CD4-positive, alpha-beta T cell treated with Interleukin-15 for 1 hour (primary cell): ENCODE measurements around the gene ZNF532.

Source experiments
- DNase-seq: peaks from one replicate; pipeline ENCODE4 v3.0.0-alpha.2; 2020

Gene ZNF532

DNA sequence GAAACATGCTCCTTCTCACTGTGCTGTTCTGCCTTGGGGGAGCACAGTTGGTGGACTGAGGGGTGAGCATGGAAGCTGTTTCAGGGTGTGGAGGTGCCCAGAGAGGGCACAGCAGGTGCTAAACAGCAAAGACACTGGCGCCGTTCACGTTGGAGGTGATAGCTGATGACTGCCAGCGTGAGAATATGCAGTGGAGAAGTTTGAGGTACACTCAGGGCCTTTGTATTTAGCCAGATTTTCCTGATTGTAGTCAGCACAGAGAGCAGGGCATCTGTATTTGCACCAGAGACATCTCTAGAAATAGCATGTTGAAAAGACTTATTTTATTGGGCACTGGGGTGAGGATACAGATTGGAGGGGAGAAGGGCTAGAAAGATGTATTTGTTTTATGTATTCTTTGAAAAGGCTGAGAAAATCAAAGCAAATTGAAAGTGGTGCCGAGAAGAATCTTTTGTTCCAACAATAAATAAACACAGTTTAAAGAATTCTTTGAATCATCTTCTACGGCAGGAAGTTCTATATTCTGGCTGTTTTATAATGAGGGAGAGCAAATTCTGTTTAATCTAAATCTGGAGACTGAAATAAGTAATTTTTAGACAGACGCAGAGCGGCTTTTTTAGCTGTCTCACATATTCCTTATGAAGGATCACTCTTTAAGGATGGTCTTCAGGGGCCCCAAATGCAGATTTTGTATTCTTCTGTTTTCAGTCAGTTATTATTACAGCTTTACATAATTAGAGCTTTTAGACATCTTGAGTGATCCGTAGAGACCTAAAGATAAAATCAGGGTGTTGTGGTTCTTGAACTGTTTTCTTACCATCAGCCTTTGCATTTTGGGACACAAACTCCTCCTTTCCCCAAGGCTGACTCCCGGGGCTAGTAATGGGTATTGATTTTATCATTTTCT, 7.1 kb downstream of the ZNF532 start:
- DNase-seq: no peak

DNA sequence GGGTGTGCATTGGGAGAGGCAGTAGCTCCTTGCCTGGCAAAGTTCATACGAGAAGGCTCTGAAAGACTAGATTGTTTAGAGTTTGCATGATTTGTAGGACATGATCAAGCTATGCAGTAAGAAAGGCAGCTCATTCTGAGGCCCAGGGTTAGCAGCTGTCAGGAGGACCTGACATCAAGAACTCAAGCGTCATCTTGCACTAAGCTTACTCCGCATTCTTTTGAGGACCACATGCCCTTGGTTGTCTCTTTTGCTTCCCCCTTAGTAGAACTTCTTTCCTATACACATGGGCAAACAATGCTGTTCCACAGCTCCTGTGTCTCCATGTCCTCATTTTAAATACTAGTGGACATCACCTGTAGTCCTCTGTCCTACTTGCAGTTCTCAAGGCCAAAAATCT, 14.0 kb downstream of the ZNF532 start:
- no peak for DNase-seq

DNA sequence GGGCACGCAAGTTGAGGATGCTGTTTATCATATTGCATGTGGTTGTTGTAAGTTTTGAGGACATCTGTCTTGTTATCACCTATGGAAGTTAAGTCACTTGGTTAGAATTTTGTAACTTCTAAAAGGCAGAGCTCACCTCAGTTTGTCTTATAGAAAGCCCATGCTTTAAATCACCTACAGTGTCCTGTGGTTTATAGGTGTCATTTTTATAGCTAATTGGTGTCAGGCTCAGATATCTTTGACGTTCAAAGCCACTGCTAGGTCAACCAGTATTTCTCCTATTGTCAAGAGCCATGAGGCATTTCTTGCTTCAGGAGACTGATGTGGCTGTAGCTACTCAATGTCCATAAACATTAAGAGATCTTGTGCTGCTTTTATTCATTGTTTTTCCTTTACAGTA, 16.8 kb downstream of the ZNF532 start:
- DNase-seq: no peak

DNA sequence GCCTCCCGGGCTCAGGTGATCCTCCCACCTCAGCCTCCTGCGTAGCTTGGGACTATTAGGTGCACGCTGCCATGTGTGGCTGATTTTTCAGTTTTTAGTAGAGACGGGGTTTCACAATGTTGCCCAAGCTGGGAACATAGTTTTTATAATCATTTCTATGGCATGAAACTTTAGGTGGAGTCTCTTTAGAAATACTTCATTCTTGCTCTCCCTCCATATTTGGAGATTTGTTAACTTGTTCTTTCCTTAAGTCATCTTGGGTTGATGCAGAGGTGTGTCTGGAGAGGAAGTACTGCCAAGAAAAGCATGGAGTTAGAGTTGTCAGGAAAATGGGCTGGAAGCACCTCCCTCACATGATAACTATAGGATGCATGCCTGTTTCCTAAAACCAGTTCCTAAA, 17.4 kb downstream of the ZNF532 start:
- DNase-seq: no peak

DNA sequence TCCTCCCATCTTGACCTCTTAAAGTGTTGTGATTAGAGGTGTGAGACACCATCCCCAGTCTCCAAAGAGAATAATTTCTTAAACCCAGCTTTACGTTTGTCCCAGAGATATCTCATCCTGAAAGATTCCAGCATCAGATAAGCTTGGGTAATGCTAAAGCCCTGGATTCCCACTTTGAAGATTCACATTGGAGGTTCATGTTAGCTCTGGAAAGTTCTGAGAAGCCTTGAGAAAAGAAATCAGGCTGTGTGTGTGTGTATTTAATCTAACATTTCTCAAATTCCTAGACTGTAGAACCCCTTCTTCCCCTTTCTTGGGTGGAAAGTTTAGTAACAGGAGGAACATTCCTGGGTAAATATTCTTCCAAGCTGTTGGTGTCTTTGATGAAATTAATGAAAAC, 18.0 kb downstream of the ZNF532 start:
- DNase-seq: no peak

DNA sequence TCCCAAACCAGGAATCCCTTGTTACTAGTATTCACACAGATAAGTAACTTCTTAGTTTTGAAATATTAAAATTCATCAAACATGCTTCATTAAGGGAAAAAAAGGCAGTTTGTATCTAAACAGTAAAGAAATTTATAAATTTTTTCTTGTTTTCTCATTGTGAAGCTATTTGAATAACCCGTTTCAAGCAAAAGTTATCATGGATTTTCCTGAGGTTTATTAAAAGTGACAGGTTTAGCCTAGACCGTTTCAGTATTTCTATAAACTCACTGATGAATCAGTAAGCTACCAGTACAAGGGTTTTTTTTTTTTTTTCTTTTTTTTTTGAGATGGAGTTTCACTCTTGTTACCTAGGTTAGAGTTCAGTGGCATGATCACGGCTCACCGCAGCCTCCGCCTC, 20.0 kb downstream of the ZNF532 start:
- DNase-seq: no peak

DNA sequence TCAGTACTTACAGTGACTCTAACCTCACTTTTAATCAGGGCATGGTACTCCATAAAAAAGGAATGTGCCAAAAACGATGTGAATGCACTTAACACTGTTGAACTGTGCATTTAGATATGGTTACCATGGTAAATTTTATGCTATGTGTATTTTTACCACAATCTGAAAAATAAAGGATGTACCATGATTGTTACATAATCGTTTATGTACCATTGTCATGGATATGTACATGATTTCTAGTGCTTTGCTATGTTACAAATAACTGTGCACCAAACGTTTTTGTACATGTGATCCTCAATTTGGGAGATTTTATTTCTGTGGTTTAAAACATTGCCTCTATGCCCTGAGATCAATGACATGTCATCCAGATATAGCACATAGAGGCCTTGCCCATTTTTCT, 21.8 kb downstream of the ZNF532 start:
- no peak for DNase-seq

DNA sequence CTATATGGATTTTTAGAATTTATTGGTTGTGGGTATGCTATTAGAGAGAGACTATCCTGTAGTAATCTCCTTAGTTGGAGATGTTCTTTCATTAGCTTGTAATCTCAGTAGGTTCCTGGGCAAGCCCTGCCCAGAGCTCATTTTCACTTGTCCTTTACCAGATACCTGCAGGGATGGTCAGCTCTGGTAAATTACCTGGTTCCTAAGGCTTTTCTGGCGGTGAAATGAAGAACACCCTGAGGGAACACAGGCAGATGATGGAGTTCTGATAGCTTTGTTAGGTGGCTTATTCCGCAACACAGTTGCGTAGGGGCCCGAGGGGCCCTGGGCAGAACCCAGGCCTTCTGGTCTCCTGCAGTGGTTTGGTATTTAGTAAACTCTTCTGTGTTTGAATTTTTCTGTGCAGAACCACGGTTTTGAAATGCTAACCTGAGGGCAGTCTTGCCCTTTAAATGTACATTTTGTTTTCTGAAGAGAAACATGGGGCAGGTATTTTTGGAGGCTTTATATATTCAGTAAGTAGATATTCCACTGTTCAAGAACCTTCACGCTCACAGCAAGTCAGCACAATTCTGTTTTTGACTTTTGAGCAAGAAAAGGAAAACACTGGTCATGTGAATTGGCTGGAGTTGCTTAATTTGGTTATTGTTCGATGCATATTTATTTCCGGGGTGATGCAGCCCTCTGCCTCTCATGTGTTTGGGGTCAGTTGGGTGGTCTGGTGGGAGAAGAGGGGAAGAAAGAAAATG, 22.4 kb downstream of the ZNF532 start:
- no peak for DNase-seq

DNA sequence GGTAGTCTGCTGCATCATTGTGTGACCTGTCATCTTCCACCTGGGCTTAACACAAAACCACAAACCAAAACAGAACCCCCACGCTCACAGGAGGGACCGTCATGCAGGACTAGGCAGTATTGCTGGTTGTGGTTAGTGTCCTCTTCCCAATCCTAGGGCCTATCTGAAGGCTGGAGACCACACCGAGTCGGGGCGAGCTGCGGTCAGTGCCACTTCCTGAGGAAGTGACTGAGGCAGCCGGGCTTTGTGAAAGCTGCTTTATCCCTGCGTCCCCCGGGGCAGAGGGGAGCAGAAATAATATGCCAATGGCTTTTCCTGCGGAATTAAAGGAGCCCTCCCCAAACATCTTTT, 22.9 kb downstream of the ZNF532 start:
- DNase-seq: peak; percentile 68

DNA sequence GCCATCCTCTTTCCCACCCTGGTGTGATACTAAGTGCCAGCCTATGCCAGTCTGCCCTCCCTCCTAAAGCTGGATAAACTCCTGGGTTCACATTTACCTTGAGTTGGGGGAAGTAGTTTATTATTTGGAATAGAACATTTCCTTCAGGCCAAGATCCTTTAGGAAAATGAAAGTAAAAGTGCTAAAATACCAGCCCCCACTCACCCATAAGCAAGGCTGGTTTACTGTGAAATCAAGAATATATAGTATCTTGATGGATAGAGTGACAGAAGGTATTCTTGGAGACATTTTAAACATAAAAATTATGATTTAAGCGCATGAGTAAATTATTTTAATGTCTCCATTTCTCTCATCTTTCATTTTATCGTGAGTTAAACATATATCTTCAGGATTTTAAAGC, 27.1 kb downstream of the ZNF532 start:
- no peak for DNase-seq

DNA sequence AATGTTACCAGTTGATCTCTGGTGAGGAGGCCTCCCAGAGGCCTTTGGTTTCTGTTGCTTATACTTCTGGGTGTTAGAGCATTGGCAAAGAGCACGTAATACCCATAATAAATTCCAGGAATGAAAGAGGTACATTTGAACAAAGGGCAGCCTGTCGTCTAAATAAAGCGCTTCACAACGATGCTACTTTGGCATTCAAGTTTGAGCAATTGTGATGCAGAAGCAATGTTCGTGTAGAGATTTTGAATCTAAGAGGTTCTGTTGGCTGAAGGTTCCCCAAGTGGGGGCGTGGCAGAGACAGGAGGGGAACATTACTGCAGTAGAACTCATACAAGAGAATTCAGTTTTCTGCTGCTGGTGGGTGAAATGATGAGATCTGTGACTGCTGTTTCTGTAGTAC, 27.8 kb downstream of the ZNF532 start:
- DNase-seq: no peak

DNA sequence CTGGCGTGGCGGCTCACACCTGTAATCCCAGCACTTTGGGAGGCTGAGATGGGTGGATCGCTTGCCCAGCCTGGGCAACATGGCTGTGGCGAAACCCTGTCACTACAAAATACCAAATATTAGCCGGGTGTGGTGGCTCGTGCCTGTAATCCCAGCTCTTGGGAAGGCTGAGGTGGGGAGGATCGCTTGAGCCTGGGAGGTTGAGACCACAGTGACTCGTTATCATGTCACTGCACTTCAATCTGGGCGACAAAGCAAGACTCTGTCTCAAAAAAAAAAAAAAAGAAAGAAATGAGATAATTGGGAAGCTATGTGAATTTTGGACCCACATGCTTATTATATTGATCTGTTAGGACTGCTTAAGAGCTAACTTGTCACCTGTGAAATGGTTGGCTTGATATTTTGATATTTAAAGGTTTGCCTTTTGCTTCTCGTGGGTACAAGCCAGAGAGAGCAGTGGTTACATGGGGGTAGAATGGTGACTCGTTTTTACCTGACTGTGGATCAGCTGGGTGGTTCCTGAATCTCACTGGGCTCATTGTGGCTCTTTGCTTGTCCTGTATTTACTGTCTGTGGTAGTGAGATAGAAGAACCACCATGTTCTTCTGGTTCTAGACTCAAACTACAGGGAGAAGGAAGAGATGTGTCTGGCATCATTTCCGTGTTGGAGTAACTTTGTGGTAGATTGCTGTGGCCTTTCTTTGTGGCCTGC, 28.9 kb downstream of the ZNF532 start:
- no peak for DNase-seq

DNA sequence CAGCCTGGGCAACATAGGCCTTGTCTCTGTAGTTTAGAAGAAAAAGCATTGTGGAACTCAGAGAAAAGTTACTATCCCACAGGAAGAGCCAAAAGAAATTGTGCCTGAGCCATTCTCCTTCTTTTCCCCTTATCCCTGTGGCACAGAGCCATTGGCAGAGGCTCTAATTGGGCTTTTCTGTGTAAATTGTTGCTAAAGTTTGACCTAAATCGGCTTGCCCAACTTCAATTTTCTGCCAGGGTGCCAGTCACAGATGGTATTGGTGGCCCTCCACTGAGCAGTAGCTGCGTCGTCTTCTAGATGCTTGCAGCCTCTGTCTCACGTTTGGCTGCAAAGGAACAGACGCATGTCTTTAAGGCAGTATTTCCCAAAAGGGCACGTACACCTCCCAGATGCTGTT, 30.3 kb downstream of the ZNF532 start:
- DNase-seq: no peak

DNA sequence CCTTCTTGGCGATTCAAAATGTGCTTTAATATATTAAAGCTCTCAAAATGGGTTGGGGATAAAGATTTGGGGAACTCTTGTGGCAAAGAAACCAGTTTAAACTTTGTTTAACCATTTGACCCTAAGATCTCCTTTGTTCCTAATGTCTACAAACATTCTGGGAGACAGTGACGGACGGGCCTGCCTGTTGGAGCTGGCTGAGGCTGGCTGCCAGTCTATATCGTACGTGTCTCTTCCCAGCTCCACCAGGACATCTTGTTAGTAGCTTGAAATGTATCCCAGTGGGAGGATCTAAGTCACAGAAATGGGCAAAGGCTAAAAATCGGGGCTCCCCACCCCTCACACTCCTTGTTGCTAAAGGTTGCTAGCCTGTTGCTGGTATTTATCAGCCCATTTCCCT, 30.7 kb downstream of the ZNF532 start:
- DNase-seq: no peak

DNA sequence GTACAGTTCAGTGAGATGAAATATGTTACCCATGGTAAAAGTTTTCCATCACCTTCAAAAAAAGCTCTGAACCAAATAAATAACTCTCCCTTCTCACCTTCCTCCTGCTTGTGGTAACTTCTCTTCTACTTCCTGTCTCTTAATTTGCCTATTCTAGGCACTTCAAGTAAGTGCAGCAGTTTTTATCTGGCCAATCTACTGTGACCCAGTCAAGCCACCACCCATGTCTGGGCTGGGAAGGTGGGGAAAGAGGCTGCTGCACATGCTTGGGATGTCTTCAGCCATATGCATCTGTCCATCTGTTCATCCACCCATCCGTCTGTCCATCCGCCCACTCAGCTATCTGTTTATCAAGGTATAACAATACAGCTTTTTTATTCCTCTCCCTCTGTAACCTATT, 31.6 kb downstream of the ZNF532 start:
- DNase-seq: no peak

DNA sequence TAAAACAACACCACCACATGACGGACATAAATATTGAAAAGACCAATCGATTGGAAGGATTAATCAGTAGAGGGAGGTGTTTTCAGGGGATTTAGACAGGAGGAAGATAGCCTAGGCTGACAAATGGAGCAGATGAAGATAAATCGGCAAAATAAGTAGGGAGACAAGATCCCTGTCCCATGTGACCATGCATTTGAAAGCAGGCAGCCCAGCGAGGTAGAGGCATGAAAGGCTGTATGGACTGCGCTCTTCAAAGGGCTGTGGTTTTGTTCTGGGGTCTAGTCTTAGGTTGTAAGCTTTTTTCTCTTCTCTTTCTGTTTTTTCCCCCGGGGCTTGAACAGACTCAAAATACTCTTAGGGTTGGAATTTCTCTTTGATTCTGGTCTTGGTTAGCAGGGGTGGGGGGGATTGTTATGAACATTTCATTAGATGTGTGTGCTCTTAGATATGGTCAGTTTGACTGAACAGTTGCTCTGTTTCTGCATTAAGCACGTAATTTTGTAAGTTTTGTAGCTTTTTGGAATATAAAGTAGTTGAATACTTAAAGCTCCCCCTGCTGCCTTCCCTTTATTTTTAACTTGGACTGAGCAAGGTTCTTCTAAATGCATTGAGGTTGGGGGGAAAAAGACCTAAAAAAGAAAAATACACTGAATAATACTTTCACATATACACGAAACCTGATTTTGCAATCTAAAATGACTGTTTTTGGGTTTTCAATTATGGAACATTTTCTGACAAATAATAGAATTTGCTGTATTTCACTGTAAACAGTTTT, 32.2 kb downstream of the ZNF532 start:
- no peak for DNase-seq

DNA sequence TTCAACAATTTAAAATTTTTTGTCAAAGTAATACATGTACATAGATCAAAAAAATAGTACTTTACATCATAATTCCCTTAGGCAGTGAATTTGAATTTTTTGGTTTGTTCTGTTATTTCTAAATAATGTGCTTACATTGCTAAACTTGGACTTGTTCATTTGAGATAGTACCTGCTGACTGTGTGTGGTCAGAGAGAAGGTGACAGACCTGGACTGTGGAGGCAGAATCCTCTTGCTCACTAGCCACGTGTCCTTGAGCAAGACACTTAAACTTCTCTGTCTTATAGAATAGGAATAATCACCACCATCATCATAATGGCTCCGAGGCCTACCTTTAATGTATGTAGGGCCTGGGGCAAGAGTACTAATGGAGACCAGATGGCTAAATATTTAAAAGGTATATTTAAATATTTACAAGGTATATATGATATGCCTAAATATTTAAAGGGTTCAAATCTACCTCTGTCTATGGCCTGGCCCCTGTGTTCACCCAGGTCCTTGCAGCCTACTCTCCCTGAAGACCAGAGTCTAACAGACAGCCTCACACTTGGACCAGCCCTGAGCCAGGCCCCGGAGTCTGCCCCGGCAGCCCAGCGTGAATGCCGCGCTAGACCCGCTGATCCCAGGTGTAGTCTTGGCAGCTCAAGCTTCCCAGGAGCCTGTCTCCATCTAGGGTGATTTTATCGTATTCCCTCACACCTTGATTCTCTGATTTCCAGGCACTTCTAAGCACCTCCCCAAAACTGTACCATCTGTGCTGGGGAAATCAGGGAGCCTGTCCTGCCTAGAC, 33.5 kb downstream of the ZNF532 start:
- DNase-seq: no peak

DNA sequence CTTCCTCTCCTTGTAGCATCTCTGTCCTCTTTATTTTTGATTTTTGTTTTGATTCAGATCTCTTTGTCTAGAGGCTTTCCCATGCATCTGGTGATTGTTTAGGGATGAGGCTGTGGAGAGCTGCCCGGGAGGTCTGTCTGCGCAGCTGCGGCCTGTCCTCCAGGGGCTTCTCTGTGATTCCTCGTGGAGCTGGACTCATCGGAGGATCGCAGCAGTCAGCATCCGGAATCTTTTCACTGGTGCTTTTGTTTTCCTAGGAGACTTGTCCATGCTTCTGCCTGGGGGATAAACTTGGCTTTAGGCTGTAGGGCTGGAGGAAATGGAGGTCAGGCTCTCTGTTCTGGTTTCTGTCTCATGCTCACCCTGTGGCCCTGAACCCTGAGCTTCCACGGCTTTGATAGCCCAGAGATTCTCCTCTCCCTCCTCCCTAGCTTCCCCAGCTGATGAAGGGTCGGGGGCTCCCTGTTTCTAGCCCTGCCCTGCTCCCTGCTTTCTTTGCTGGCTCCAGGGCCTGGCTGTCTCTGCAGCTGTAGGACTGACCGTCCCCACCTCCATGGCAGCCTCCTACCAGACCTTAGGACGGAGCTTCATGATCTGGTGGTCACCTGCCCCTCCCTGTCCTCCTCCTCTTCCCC, 35.5 kb downstream of the ZNF532 start:
- DNase-seq: no peak

DNA sequence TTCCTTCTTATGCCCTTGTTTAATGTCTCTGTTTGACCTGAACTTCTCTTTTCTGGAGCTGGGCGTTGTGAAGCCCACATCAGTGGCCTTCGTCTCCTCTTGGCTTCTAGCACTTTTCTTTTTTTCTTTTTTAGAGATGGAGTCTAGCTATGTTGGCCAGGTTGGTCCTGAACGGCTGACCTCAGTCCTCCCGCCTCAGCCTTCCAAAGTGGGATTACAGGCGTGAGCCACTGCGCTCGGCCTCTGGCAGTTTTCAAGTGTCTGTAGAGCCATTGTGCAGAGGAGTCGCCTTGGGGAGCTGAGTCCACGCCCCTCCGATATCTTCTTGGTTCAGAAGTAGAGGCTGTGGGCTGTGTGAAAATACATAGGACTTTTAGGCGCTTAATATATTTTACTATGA, 36.5 kb downstream of the ZNF532 start:
- DNase-seq: no peak

DNA sequence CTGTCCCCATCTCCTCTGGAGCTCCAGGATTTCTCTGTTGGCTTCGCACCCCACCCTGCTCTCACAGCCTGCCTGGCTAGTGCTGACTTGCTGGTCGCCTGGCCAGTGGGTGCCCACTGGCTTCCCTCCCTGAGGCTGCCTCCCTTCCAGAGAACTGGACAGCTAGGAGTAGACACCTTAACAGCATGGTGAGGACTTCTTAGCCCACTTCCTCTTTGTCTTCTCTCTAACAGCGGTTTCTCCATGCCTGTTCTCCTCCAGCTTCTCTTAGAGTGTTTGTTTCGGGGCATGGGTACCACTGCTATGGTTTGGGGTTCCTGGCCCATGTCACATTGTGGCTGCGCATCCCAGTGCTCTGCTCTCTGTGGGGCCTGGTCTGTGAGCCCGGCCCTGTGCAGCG, 37.1 kb downstream of the ZNF532 start:
- DNase-seq: no peak

DNA sequence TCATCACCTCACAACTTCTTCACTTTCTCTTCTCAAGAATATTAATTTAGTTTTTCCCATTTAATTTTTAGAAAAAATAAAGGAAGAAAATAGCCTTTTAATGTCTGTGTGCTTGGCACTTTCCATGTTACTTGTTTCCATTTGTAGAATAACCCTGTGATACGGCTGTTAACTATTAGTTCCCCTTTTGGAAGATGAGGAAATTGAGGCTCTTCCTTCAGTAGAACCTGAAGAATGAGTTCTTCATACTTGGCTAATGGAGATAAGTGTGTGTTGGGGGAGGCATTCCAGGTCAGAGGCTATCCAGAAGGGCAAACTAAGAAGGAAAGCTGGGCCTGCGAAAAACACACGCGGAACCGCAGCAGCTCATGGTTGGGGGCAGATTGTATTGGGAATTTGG, 38.3 kb downstream of the ZNF532 start:
- DNase-seq: no peak

DNA sequence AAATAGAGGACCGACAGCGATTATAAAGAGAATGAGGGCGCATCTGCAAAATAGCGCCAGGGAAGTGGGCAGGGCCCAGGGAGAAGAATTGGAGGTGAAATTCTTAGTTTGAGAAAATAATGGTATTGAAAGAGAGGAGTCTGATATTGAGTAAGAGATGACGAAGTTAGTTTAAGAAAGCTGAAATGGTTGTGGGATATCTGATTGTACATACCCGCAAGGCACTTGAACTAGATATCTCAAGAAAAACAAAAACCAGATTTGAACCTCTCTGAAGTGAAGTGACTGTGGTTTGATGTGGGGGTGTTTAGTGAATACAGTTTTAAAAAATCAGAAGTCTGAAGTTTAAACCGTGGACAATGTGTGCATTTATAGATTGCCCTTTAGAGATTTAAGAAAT, 38.9 kb downstream of the ZNF532 start:
- DNase-seq: no peak
